GM19438 (cell line): Measurements from ENCODE around the gene ZNF432.

ENCODE experiments used
- ATAC-seq: cut with Tn5 transposase; IDR thresholded peaks from one replicate; pipeline ENCODE4 v1.9.1; 2021; ENCODE audit warnings: low read depth; ENCODE audit not compliant: unreplicated experiment

ZNF432 gene

DNA sequence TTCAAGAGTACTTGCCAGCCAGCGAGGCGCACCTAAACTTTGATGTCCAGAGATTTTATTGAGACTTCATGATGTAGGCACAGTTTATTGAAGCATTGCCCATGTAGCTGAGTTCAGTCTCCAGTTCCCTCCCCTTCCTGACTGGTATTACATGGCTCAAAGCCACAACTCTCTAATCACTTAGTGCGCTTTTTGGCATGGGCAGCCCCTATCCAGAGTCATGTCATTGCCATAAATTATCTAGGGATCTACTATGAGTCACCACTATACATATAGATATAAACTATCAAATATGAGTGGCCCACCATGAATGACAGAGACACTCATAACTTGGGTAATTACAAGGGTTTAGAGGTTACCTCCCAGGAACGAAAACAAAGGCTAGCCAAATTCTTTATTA, 28.1 kb downstream of the ZNF432 start:
- ATAC-seq, result no peak

DNA sequence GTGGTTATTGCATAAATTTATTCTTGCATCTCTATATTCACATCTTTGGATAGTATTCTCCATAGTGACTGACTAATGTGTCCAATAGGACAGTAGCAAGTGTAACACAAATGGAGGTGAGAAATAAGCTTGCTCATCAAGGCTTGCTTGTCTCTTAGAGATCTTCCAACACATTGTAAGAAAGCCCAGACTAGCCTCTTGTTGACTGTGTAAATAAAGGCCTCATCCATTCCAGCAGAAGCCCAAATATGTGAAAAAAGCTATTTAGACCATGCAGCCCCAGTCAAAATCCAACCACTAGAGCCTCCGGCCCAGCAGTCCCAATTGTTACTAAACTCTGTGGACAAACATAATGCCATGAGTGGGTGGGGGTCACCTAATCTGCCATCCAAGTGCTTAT, 38.0 kb downstream of the ZNF432 start:
- no peak for ATAC-seq

DNA sequence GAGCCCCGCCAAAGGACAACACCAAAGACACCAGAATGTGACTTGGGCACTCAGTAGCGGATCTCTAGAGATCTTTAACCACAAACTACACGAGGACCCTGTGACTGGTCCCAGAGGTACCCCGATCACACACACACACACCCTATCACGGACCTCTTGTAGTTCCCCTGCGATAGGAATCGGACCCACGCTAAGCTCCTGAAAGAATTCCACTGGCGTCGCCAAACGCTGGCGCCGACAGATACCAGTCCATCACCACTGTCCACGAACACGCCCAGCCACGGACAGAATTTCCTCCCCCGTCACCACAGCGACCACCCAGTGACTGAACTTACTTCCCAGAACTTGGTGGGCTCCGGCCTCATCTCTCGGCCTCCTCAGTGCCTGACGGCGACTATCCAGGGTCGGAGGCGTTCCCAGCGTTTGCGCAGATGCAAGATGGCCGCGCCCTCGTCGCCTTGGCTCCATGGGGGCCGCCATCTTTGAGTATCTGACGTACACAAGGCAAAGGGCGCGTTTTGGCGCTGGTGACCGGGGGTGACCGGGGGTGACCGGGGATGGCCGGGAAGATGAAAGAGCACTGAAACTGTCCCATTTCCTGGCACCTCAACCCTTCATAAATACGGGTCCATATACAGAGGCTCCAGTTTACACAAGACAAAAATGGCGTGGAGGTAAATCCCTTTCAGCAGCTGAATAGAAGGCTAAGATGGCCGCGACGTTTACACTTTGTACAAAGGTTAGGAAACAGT, 40.7 kb downstream of the ZNF432 start, which contains the start of gene ZNF615:
Gene ZNF615, minus strand, starts transcription at position 406 of the 752 bp plus-strand sequence. CDS start 4,500 bp downstream, outside the sequence.
- ATAC-seq, result peak; percentile 75

DNA sequence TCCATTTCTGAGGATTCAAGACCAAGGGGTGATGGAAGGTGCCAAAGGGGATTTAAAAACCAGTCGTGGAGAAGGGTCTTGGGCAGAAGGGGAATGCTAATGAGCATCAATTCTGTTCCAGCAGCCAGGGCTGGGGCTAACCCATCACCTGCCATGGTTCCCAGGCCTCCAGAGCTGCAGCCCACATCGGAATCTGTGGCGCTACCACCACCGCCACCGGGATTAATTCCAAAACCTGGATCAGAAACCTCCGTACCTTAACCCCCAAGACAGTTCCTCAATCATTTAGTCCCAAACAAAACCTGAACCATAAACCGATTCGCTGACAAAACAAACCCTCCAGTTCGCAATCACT, 41.2 kb downstream of the ZNF432 start:
- ATAC-seq, result no peak

DNA sequence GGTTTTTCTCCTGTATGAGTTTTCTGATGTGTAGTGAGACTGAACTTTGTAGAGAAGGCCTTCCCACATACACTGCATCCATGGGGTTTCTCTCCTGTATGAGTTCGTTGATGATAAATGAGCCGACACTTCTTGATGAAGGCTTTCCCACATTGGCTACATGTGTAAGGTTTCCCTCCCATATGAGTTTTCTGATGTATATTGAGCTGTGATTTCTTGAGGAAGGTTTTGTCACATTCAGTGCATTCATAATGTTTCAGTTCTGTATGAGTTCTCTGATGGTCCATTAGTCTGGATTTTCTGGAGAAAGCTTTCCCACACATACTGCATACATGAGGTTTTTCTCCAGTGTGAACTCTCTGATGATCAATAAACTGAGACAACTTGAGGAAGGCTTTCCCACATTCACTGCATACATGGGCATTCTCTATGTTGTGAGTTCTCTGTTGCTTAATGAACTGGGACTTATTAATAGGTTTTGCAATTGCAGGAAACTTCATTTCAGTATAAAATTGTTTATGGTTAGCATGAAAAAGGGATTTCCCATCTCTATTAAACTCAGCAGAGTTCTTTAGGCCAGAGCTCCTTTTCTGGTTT, 54.5 kb downstream of the ZNF432 start:
- no peak for ATAC-seq

DNA sequence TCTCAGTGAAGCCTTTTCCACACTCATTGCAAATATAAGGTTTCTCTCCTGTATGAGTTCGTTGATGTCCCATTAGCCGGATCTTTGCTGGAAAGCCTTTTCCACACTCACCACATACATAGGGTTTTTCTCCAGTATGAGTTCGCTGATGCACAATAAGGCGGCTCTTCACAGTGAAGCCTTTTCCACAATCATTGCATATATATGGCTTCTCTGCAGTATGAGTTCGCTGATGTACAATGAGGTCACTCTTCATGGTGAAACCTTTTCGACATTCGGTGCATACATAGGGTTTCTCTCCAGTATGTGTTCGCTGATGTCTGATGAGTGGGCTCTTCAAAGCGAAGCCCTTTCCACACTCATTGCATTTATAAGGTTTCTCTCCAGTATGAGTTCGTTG, 55.2 kb downstream of the ZNF432 start:
- no peak for ATAC-seq

DNA sequence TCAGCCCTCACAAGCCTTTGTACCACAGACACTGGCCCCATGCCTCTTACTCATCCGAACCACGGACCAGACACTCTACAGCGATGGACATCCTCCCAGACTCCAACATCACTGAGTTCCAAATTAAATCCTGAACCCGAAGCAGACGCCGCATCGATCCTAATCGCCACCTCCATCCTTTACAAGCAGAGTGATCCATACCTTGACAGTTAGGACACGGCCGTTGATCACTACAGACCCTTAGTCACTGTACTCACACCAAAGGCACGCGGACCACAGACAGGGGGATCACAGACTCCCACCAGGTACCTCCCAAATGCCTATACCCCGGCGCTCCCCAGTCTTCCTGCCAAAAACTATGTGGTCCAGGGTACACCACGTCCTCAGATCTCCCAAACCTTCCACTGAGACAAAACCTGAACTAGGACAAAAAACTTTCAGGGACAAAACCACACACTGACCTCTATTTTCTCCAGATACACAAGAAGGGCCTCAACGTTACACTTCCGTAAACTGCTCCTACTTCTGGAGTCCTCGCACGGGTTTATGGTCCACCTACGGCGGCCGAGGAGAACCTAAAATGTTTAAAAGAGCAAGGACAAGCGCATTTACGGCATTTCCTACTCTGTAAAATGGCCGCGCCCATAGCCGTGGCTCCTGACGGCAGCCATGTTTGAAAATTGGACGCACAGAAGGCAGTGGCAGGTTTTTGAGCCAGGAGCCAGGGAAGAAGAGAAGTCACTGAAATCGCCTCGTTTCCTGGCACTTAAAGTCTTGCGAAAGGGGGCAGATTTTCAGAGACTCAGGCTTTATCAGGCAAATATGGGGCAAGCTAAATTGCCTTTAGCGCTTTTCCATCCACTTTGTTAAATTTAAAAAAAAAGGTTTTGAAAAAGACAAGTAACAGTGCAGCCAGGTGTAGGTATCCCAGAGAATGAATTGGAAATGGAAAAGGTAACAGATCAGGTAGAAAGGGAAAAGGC, 62.0 kb downstream of the ZNF432 start, which contains the start of gene ZNF350:
Gene ZNF350, minus strand, starts transcription at position 532 of the 983 bp plus-strand sequence. CDS start 12,480 bp downstream, outside the sequence.
- peak; percentile 70 for ATAC-seq

DNA sequence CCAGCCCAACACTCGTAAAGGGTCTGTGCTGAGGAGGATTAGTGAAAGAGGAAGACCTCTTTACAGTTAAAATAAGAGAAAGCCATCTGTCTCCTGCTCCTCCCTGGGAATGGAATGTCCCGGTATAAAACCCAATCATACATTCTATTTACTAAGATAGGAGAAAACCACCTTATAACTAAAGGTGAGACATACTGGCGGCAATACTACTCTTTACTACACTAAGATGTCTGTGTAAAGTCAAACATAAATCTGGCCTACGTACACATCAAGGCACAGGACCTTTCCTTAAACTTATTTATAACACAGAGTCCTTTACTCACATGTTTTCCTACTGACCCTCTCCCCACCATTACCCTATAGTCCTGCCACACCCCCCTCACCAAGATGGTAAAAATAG, 65.3 kb downstream of the ZNF432 start:
- ATAC-seq, result no peak
